ENCODE data around the gene PALD1.

Gene PALD1

DNA sequence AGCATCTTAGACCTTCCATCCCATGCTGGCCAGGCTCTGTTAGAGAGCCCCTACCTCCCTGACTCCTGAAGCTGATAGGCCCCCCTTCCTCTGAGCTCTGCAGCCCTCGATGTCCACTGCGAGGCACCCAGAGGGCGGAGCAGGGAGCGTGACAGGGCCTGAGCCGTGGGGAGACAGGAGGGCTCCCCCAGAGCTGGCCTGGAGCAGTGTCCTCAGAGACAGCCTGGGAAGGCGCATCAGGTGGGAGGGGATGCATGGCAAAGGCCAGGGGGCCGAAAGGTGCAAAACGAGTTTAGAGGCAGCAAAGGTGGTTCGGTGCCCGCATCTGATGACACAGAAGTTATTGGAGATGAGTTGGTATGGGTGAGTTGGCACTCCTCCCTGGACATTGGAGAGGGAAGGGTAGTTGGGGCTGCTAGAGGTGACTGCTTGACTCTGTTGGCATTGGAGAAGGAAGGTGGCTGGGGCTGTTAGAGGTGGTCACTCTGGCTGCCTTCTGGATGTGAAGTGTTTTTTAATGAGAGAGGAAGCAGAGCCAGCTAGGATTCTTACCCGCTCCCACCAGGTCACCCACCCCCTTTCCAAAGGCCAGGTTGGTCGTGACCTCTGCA is 70.9 kb downstream of the PALD1 start:
- Histone ChIP-seq H3K4ac (ENCODE audit: low read length) (no peak overlapping the region), H3K14ac (ENCODE audit: low read length) (no peak overlapping the region), H3K4me2 (ENCODE audit: insufficient read depth, low read length, poor library complexity, severe bottlenecking) (no peak overlapping the region), H2BK5ac (ENCODE audit: low read length) (no peak overlapping the region), H3K9ac (ENCODE audit: low read depth, low read length, poor library complexity) (no peak overlapping the region), H4K91ac (ENCODE audit: low read depth, low read length, poor library complexity) (no peak overlapping the region), H3K27me3 (ENCODE audit: control insufficient read depth in 3 of 3, insufficient read depth in 3 of 3, low read depth in 1 of 3, low read length in 3 of 3) (no peaks in the 10 kb centered on the region), H2AFZ (ENCODE audit: low read length) (no peak overlapping the region), H3K27ac (replicated peaks; ENCODE audit: low read length) (no peak overlapping the region), H4K8ac (ENCODE audit: low read depth, low read length) (no peak overlapping the region), H2BK120ac (ENCODE audit: low read depth, low read length) (no peak overlapping the region), H3K9me3 (replicated peaks in 1 of 2; ENCODE audit: control insufficient read depth in 2 of 2, insufficient read depth in 1 of 2, low read depth in 1 of 2, low read length in 2 of 2) (no peaks in the 10 kb centered on the region), H2BK12ac (ENCODE audit: low read length) (no peak overlapping the region), H3K23ac (ENCODE audit: low read depth, low read length, poor library complexity) (no peak overlapping the region), H3K4me1 (ENCODE audit: control insufficient read depth in 2 of 2, insufficient read depth in 1 of 2, low read depth in 1 of 2, low read length in 2 of 2) (no peaks in the 10 kb centered on the region), H3K79me1 (ENCODE audit: low read depth, low read length) (no peaks in the 10 kb centered on the region), H3K4me3 (ENCODE audit: low read length in 2 of 2) (peak overlapping the region in 1 of 2 donors; percentile 45), H2BK15ac (ENCODE audit: low read length) (no peak overlapping the region), H3K18ac (ENCODE audit: low read length) (no peak overlapping the region), H3K36me3 (replicated peaks in 1 of 2; ENCODE audit: control insufficient read depth in 2 of 2, insufficient read depth in 2 of 2, low read length in 2 of 2) (peaks cover 0 to 3% of the 10 kb centered on the region in 2 donors), H2AK5ac (ENCODE audit: low read depth, low read length) (no peak overlapping the region)
- no CpG with 5 or more reads among the region's 12 CpGs for WGBS, 2 donors (ENCODE audit: extremely low coverage in 2 of 2, insufficient read length in 2 of 2, insufficient replicate concordance in 1 of 2)
- DNase-seq (ENCODE audit: low spot score), result no peak

GRCh38 chr10:70549962-70550458 is 71.4 kb downstream of the PALD1 start:
- H3K18ac ChIP-seq (ENCODE audit: low read length), result no peak overlapping the region
- H3K4ac ChIP-seq (ENCODE audit: low read length), result no peak overlapping the region
- H3K4me3 ChIP-seq (ENCODE audit: low read length in 2 of 2), result no peak overlapping the region
- no peak overlapping the region for H2BK12ac ChIP-seq (ENCODE audit: low read length)
- no peak overlapping the region for H2AK5ac ChIP-seq (ENCODE audit: low read depth, low read length)
- H3K27ac ChIP-seq (replicated peaks; ENCODE audit: low read length), result no peak overlapping the region
- H3K27me3 ChIP-seq (ENCODE audit: control insufficient read depth in 3 of 3, insufficient read depth in 3 of 3, low read depth in 1 of 3, low read length in 3 of 3), result no peaks in the 10 kb centered on the region
- peaks cover 0 to 3% of the 10 kb centered on the region in 2 donors for H3K36me3 ChIP-seq (replicated peaks in 1 of 2; ENCODE audit: control insufficient read depth in 2 of 2, insufficient read depth in 2 of 2, low read length in 2 of 2)
- H3K9ac ChIP-seq (ENCODE audit: low read depth, low read length, poor library complexity), result no peak overlapping the region
- DNase-seq (ENCODE audit: low spot score), result peak; percentile 75
- H3K9me3 ChIP-seq (replicated peaks in 1 of 2; ENCODE audit: control insufficient read depth in 2 of 2, insufficient read depth in 1 of 2, low read depth in 1 of 2, low read length in 2 of 2), result no peaks in the 10 kb centered on the region
- H3K4me1 ChIP-seq (ENCODE audit: control insufficient read depth in 2 of 2, insufficient read depth in 1 of 2, low read depth in 1 of 2, low read length in 2 of 2), result no peaks in the 10 kb centered on the region
- no peak overlapping the region for H2BK120ac ChIP-seq (ENCODE audit: low read depth, low read length)
- WGBS, 2 donors (ENCODE audit: extremely low coverage in 2 of 2, insufficient read length in 2 of 2, insufficient replicate concordance in 1 of 2), result no CpG with 5 or more reads among the region's 3 CpGs
- H4K8ac ChIP-seq (ENCODE audit: low read depth, low read length), result no peak overlapping the region
- H3K4me2 ChIP-seq (ENCODE audit: insufficient read depth, low read length, poor library complexity, severe bottlenecking), result no peak overlapping the region
- no peak overlapping the region for H3K14ac ChIP-seq (ENCODE audit: low read length)
- no peak overlapping the region for H2BK5ac ChIP-seq (ENCODE audit: low read length)
- H2AFZ ChIP-seq (ENCODE audit: low read length), result no peak overlapping the region
- H3K79me1 ChIP-seq (ENCODE audit: low read depth, low read length), result no peaks in the 10 kb centered on the region
- H3K23ac ChIP-seq (ENCODE audit: low read depth, low read length, poor library complexity), result no peak overlapping the region
- no peak overlapping the region for H4K91ac ChIP-seq (ENCODE audit: low read depth, low read length, poor library complexity)
- H2BK15ac ChIP-seq (ENCODE audit: low read length), result no peak overlapping the region

- Histone ChIP-seq H2BK15ac (ENCODE audit: low read length) (no peak overlapping the region), H2AFZ (ENCODE audit: low read length) (no peak overlapping the region), H3K23ac (ENCODE audit: low read depth, low read length, poor library complexity) (no peak overlapping the region), H3K14ac (ENCODE audit: low read length) (no peak overlapping the region), H2AK5ac (ENCODE audit: low read depth, low read length) (no peak overlapping the region), H3K18ac (ENCODE audit: low read length) (no peak overlapping the region), H3K4me1 (ENCODE audit: control insufficient read depth in 2 of 2, insufficient read depth in 1 of 2, low read depth in 1 of 2, low read length in 2 of 2) (no peaks in the 10 kb centered on the region), H3K4me2 (ENCODE audit: insufficient read depth, low read length, poor library complexity, severe bottlenecking) (no peak overlapping the region), H3K27me3 (ENCODE audit: control insufficient read depth in 3 of 3, insufficient read depth in 3 of 3, low read depth in 1 of 3, low read length in 3 of 3) (no peaks in the 10 kb centered on the region), H2BK12ac (ENCODE audit: low read length) (no peak overlapping the region), H3K9me3 (replicated peaks in 1 of 2; ENCODE audit: control insufficient read depth in 2 of 2, insufficient read depth in 1 of 2, low read depth in 1 of 2, low read length in 2 of 2) (no peaks in the 10 kb centered on the region), H4K8ac (ENCODE audit: low read depth, low read length) (no peak overlapping the region), H2BK5ac (ENCODE audit: low read length) (no peak overlapping the region), H3K79me1 (ENCODE audit: low read depth, low read length) (no peaks in the 10 kb centered on the region), H3K4me3 (ENCODE audit: low read length in 2 of 2) (no peak overlapping the region), H2BK120ac (ENCODE audit: low read depth, low read length) (no peak overlapping the region), H3K9ac (ENCODE audit: low read depth, low read length, poor library complexity) (no peak overlapping the region), H4K91ac (ENCODE audit: low read depth, low read length, poor library complexity) (no peak overlapping the region), H3K27ac (replicated peaks; ENCODE audit: low read length) (no peak overlapping the region), H3K36me3 (replicated peaks in 1 of 2; ENCODE audit: control insufficient read depth in 2 of 2, insufficient read depth in 2 of 2, low read length in 2 of 2) (peaks cover 0 to 3% of the 10 kb centered on the region in 2 donors), H3K4ac (ENCODE audit: low read length) (no peak overlapping the region)
- WGBS, 2 donors (ENCODE audit: extremely low coverage in 2 of 2, insufficient read length in 2 of 2, insufficient replicate concordance in 1 of 2), result no CpG with 5 or more reads among the region's 6 CpGs
- DNase-seq (ENCODE audit: low spot score), result no peak
Observed at GRCh38 chr10:70550459-70550858, 71.9 kb downstream of the PALD1 start.

DNA sequence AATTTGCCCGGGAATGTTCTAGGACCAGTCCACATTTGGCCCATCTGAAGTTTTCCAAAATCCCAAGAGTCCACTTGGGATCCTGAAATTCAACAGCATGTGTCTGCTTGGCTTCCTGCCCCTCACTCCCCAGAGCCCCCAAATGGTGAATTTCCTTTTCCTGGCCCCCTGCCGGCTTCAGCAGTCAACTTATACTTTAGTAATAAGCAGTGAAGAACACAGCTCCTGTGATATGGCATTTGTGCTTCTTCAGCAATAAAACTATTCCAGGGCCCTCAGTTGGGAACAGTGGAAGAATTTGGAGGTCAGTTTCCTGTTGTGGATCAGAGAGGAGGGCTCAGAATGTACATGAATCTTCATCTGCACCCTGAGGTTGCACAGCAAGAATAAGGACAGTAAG is 72.9 kb downstream of the PALD1 start:
- no peaks in the 10 kb centered on the region for H3K4me1 ChIP-seq (ENCODE audit: control insufficient read depth in 2 of 2, insufficient read depth in 1 of 2, low read depth in 1 of 2, low read length in 2 of 2)

More for the DNA sequence above, 72.9 kb downstream of the PALD1 start:
- Histone ChIP-seq H2BK5ac (ENCODE audit: low read length) (no peak overlapping the region), H2BK12ac (ENCODE audit: low read length) (no peak overlapping the region), H3K36me3 (replicated peaks in 1 of 2; ENCODE audit: control insufficient read depth in 2 of 2, insufficient read depth in 2 of 2, low read length in 2 of 2) (peaks cover 0 to 3% of the 10 kb centered on the region in 2 donors), H3K4me3 (ENCODE audit: low read length in 2 of 2) (no peak overlapping the region), H2BK120ac (ENCODE audit: low read depth, low read length) (no peak overlapping the region), H3K4ac (ENCODE audit: low read length) (no peak overlapping the region), H4K8ac (ENCODE audit: low read depth, low read length) (no peak overlapping the region), H2AK5ac (ENCODE audit: low read depth, low read length) (no peak overlapping the region), H3K18ac (ENCODE audit: low read length) (no peak overlapping the region), H3K9me3 (replicated peaks in 1 of 2; ENCODE audit: control insufficient read depth in 2 of 2, insufficient read depth in 1 of 2, low read depth in 1 of 2, low read length in 2 of 2) (no peaks in the 10 kb centered on the region), H3K23ac (ENCODE audit: low read depth, low read length, poor library complexity) (no peak overlapping the region), H3K14ac (ENCODE audit: low read length) (no peak overlapping the region), H3K27me3 (ENCODE audit: control insufficient read depth in 3 of 3, insufficient read depth in 3 of 3, low read depth in 1 of 3, low read length in 3 of 3) (no peaks in the 10 kb centered on the region), H2AFZ (ENCODE audit: low read length) (no peak overlapping the region), H3K4me2 (ENCODE audit: insufficient read depth, low read length, poor library complexity, severe bottlenecking) (no peak overlapping the region), H3K9ac (ENCODE audit: low read depth, low read length, poor library complexity) (no peak overlapping the region), H3K27ac (replicated peaks; ENCODE audit: low read length) (no peak overlapping the region), H2BK15ac (ENCODE audit: low read length) (no peak overlapping the region), H3K79me1 (ENCODE audit: low read depth, low read length) (no peaks in the 10 kb centered on the region), H4K91ac (ENCODE audit: low read depth, low read length, poor library complexity) (no peak overlapping the region)
- WGBS, 2 donors (ENCODE audit: extremely low coverage in 2 of 2, insufficient read length in 2 of 2, insufficient replicate concordance in 1 of 2), result no CpG with 5 or more reads among the region's 2 CpGs
- DNase-seq (ENCODE audit: low spot score), result no peak
